Testis (tissue), 3 donors: ENCODE results near the gene ACAN. TPM values are rescaled to one million over a fixed set of nuclear protein-coding genes. Genes with fewer than 3 reads are reported as not detected.

ENCODE experiments used
- DNase-seq: peaks from one replicate; pipeline ENCODE4 v3.0.0-alpha.2; 2019
- H3K27ac ChIP-seq, 2 donors: fragments of 200-600 bp; sonication (generic); one replicate each; pipeline ENCODE4 v1.5.1; 2019
- H3K27me3 ChIP-seq: fragments of 200-600 bp; sonication (generic); one replicate; pipeline ENCODE4 v1.5.1; 2019
- H3K36me3 ChIP-seq: fragments of 200-600 bp; sonication (generic); one replicate; pipeline ENCODE4 v1.5.1; 2017; ENCODE audit warnings: low read depth; ENCODE audit errors: missing control alignments
- H3K4me1 ChIP-seq: fragments of 200-600 bp; sonication (generic); one replicate; pipeline ENCODE4 v1.5.1; 2019
- H3K4me3 ChIP-seq, 2 donors: fragments of 200-600 bp; sonication (generic); one replicate each; pipeline ENCODE4 v1.5.1; 2017 to 2019
- H3K9me3 ChIP-seq: fragments of 200-600 bp; sonication (generic); one replicate; pipeline ENCODE4 v1.5.1; 2017
- POLR2A ChIP-seq: fragments of 450-650 bp; IDR thresholded peaks from one replicate; pipeline ENCODE4 v1.6.1; 2017; ENCODE audit warnings: antibody characterized with exemption, mild to moderate bottlenecking, moderate library complexity
- WGBS, 2 donors: methylation state at CpG; one replicate each; pipeline ENCODE4 v1.1.5; 2018; 5-methylcytosine and 5-hydroxymethylcytosine counted together
- intact Hi-C: fragments of 100-400 bp; cut with DNase I; formaldehyde crosslinking; loops from one replicate; pipeline ENCODE4 v1.15.1; 2023; ENCODE audit warnings: low total_unique reads
- polyA plus RNA-seq: library from polyadenylated mRNA; stranded (reverse); fragments of 350-450 nt; fragmentation: Illumina TruSeq; extraction: RNeasy Lipid Tissue Mini Kit (QIAGEN cat#74804); gene quantifications from one replicate; pipeline ENCODE4 v1.2.3, GENCODE V29; 2014; ENCODE audit warnings: low read depth, low replicate concordance; ENCODE audit not compliant: insufficient read depth
- total RNA-seq, 2 donors: library from RNA; depleted of rRNA; stranded (reverse); fragments of >200 nt; gene quantifications; one replicate each; pipeline ENCODE4 v1.2.3, GENCODE V29; 2016
- TF ChIP-seq, protein P1 (sequence below), 3 experiments: fragments of 450-650 bp in 2 of 3; fragments of 200-600 bp in 1 of 3; sonication (generic) in 1 of 3; IDR thresholded peaks; one replicate each; pipeline ENCODE4 v1.5.1; 2016 to 2019; ENCODE audit warnings: antibody characterized with exemption in 3 of 3, mild to moderate bottlenecking in 2 of 3, moderate library complexity in 1 of 3

The ACAN gene
- total and polyA plus RNA-seq, 3 donors from 2014 or later, result 2.4 to 6.6 (median 4.1) TPM

DNA sequence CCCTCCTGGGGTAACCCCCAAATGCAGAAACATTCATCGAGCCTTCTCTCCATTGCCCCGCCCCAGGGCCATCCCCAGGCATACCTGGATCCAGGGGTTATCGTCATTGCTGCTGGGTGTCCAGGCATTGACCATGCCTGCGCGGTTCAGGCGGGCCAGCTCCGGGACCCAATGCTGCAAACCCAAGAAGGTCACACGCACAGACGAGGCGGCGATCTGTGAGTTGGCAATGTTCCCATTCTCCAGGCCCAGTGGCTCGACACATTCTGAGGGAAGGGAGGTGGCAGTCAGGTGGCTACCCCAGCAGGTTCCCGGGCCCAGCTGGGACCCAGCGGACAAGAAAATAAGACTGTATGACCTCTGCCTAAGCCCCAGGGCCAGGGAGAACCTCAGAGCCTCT is 103.9 kb downstream of the ACAN start:
- 77 to 88% methylated on average over 14 of the region's 14 CpGs for WGBS, 2 donors
- intact Hi-C loops, result loop anchor here (10.0 kb wide), 1 partner anchor 108 kb away; no protein-coding TSS in a partner anchor
- DNase-seq, result no peak

GRCh38 chr15:88908123-88908522 is 104.9 kb downstream of the ACAN start:
- WGBS, 2 donors, result 85 to 88% methylated on average over 12 of the region's 12 CpGs
- Histone ChIP-seq H3K36me3 (no peaks in the 10 kb centered on the region), H3K4me1 (peaks cover 15% of the 10 kb centered on the region), H3K27me3 (no peaks in the 10 kb centered on the region), H3K27ac (no peak overlapping the region), H3K4me3 (no peak overlapping the region), H3K9me3 (no peaks in the 10 kb centered on the region)
- intact Hi-C loops, result loop anchor here (10.0 kb wide), 1 partner anchor 107 kb away; no protein-coding TSS in a partner anchor
- TF ChIP-seq, protein P1, sequence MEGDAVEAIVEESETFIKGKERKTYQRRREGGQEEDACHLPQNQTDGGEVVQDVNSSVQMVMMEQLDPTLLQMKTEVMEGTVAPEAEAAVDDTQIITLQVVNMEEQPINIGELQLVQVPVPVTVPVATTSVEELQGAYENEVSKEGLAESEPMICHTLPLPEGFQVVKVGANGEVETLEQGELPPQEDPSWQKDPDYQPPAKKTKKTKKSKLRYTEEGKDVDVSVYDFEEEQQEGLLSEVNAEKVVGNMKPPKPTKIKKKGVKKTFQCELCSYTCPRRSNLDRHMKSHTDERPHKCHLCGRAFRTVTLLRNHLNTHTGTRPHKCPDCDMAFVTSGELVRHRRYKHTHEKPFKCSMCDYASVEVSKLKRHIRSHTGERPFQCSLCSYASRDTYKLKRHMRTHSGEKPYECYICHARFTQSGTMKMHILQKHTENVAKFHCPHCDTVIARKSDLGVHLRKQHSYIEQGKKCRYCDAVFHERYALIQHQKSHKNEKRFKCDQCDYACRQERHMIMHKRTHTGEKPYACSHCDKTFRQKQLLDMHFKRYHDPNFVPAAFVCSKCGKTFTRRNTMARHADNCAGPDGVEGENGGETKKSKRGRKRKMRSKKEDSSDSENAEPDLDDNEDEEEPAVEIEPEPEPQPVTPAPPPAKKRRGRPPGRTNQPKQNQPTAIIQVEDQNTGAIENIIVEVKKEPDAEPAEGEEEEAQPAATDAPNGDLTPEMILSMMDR (IDR thresholded peaks at IDR 0.05), result no peak
- TF ChIP-seq POLR2A, result no peak
- no peak for DNase-seq

More for the DNA sequence above, 103.9 kb downstream of the ACAN start:
- peaks cover 11% of the 10 kb centered on the region for H3K4me1 ChIP-seq
- H3K9me3 ChIP-seq, result no peaks in the 10 kb centered on the region
- H3K27me3 ChIP-seq, result no peaks in the 10 kb centered on the region
- no peak overlapping the region for H3K4me3 ChIP-seq
- no peaks in the 10 kb centered on the region for H3K36me3 ChIP-seq
- no peak for TF ChIP-seq POLR2A
- TF ChIP-seq, protein P1 (IDR thresholded peaks at IDR 0.05), result no peak
- H3K27ac ChIP-seq, result no peak overlapping the region

DNA sequence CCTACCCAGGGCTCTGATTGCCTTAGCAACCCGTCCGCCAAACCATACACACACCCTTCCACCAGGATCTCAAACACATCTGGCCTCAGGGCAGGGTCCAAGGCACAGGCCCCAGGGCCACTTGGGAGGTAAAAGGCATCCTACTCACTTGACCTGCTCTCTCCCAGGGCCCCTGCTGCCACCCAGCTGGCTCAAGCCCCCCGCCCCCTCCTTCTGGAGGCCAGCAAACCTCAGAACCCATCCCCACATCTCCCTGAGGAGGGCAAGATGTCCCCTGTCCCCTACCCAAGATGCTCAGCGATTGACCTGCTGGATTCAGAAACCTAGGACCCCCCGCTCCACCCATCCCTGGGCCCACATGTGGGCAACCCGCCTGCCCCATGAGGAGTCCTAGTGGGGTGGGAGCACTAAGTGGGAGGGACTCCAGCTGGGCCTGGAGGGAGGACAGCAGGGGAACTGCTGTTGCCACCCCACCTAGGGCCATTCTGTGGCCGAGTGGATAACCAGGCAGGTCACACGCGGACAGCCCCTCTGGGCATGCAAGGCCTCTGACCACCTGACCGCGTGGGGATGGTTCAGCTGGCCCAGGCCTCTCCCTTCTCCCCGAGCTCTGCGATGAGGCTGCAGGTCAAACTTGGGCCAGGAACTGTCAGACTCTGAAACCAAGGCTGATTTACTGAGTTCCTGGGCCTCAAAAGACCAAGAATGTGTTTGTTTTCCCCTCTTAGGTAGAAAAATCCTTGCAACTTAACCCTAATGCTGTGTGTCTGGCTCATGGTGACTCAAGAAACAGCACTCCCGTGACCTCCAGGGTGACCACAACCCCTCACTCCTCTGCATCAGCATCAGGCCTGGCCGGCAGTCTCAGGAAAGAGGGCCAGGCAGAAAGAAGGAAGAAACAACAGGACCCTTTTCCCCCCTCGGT is 105.7 kb downstream of the ACAN start:
- no peak for DNase-seq
- no peak overlapping the region for H3K4me3 ChIP-seq
- no peak overlapping the region for H3K27ac ChIP-seq
- TF ChIP-seq, protein P1 (IDR thresholded peaks at IDR 0.05), result no peak
- TF ChIP-seq POLR2A, result no peak
- H3K4me1 ChIP-seq, result peaks cover 15% of the 10 kb centered on the region
- H3K27me3 ChIP-seq, result no peaks in the 10 kb centered on the region
- WGBS, 2 donors, result 68 to 79% methylated on average over 6 to 16 of the region's 16 CpGs
- no peaks in the 10 kb centered on the region for H3K36me3 ChIP-seq
- no peaks in the 10 kb centered on the region for H3K9me3 ChIP-seq
- intact Hi-C loops, result loop anchor here (10.0 kb wide), 1 partner anchor 106 kb away; no protein-coding TSS in a partner anchor

- intact Hi-C loops, result loop anchor here (10.0 kb wide), 1 partner anchor 105 kb away; no protein-coding TSS in a partner anchor
- WGBS, 2 donors, result 74 to 82% methylated on average over 12 of the region's 12 CpGs
- Histone ChIP-seq H3K9me3 (no peaks in the 10 kb centered on the region), H3K27ac (no peak overlapping the region), H3K4me3 (no peak overlapping the region), H3K36me3 (no peaks in the 10 kb centered on the region), H3K27me3 (no peaks in the 10 kb centered on the region), H3K4me1 (peaks cover 12% of the 10 kb centered on the region)
- TF ChIP-seq POLR2A, result no peak
- TF ChIP-seq, protein P1 (IDR thresholded peaks at IDR 0.05), result no peak
- no peak for DNase-seq
Measured at GRCh38 chr15:88909956-88910831, 107.0 kb downstream of the ACAN start.
